NCI-H1694 treated with DMSO at 0.1 percent for 48 hours (cell line): ENCODE measurements around the gene ADORA1.

Experiments
- DNase-seq: peaks from one replicate; lab custom pipeline; 2025; lab: John Stamatoyannopoulos, UW

ADORA1 gene

GRCh38 chr1:203093754-203094410, 33.6 kb upstream of the ADORA1 start:
- DNase-seq: no peak

GRCh38 chr1:203095061-203095690, 32.4 kb upstream of the ADORA1 start:
- DNase-seq: no peak

GRCh38 chr1:203096566-203096965, 31.0 kb upstream of the ADORA1 start:
- no peak for DNase-seq

- DNase-seq: no peak
Observed at GRCh38 chr1:203097001-203097400, 30.5 kb upstream of the ADORA1 start.

- DNase-seq: no peak
Observed at GRCh38 chr1:203098445-203098844, 29.1 kb upstream of the ADORA1 start.

- no peak for DNase-seq
Observed at GRCh38 chr1:203098914-203099520, 28.5 kb upstream of the ADORA1 start.

- DNase-seq: no peak
Observed at GRCh38 chr1:203099805-203100515, 27.6 kb upstream of the ADORA1 start.

- DNase-seq: no peak
Observed at GRCh38 chr1:203100516-203100869, 27.0 kb upstream of the ADORA1 start.

- DNase-seq: no peak
Observed at GRCh38 chr1:203101813-203102634, 25.5 kb upstream of the ADORA1 start.

- DNase-seq: no peak
Observed at GRCh38 chr1:203103216-203103615, 24.3 kb upstream of the ADORA1 start.

- no peak for DNase-seq
Observed at GRCh38 chr1:203103829-203104495, 23.6 kb upstream of the ADORA1 start.

GRCh38 chr1:203104789-203105390, 22.6 kb upstream of the ADORA1 start:
- no peak for DNase-seq

- DNase-seq: no peak
Observed at GRCh38 chr1:203112475-203112874, 15.1 kb upstream of the ADORA1 start.

GRCh38 chr1:203113308-203113707, 14.2 kb upstream of the ADORA1 start:
- DNase-seq: no peak

GRCh38 chr1:203114202-203114601, 13.3 kb upstream of the ADORA1 start:
- DNase-seq: no peak

- no peak for DNase-seq
Observed at GRCh38 chr1:203116091-203116820, 11.3 kb upstream of the ADORA1 start.

- DNase-seq: no peak
Observed at GRCh38 chr1:203117611-203118575, 9.6 kb upstream of the ADORA1 start.

- no peak for DNase-seq
Observed at GRCh38 chr1:203120325-203121153, 7.0 kb upstream of the ADORA1 start.
